HUES6 (cell line): Measurements from ENCODE around the gene SPATA6L.

Source experiments
- H3K27ac ChIP-seq: 2 replicates; pipeline ENCODE4 v1.7.0; 2013; ENCODE audit warnings: low read depth, mild to moderate bottlenecking, low read length, inconsistent platforms
- H3K27me3 ChIP-seq: 2 replicates; pipeline ENCODE4 v1.6.1; 2013; ENCODE audit warnings: low read length; ENCODE audit not compliant: control insufficient read depth, insufficient read depth
- H3K36me3 ChIP-seq: 2 replicates; pipeline ENCODE4 v1.6.1; 2013; ENCODE audit warnings: low read length; ENCODE audit not compliant: control insufficient read depth, insufficient read depth
- H3K4me1 ChIP-seq: 2 replicates; pipeline ENCODE4 v1.6.1; 2013; ENCODE audit warnings: low read length; ENCODE audit not compliant: control insufficient read depth, insufficient read depth
- H3K4me3 ChIP-seq: 2 replicates; pipeline ENCODE4 v1.5.1; 2013; ENCODE audit warnings: low read depth, low read length
- H3K9ac ChIP-seq: one replicate; pipeline ENCODE4 v1.6.1; 2013; ENCODE audit warnings: mild to moderate bottlenecking, low read length
- H3K9me3 ChIP-seq: 2 replicates; pipeline ENCODE4 v1.6.1; 2013; ENCODE audit warnings: low read depth, low read length; ENCODE audit not compliant: control insufficient read depth, insufficient read depth

SPATA6L gene

DNA sequence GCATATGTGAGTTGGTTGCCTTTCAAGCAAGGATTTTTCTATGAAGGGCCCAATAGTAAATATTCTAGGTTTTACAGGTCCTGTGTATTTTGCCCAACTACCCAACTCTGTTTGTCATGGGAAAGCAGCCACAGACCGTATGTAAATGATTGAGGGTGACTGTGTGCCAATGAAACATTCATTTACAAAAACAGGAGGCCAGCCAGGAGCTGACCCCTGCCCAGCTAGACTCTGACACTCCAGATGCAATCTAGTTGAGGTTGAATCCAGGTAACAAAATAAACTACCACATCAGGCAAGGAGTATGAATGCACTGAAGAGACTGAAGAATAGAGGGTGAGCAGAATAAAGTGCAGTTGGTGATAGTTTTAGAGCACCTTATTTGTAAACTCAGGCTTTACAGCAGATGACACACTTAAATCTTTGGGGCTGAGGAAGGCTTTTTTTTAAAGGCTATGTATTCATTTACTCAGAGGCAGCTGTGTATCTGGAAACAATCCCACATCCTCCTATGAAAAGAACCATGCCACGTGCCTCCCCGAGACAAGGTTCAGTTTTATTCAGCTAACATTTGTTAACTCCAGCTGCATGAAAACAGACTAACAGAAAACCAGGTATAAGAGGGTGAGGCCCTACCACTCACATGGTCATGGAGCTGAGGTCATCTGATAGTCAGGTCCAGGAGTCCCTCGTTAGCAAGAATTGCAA lies 115.3 kb downstream of the SPATA6L start:
- H3K4me1 ChIP-seq = peaks cover 5% of the 10 kb centered on the region; the same call in 1 of the 2 replicates
- H3K9ac ChIP-seq = no peak overlapping the region
- no peaks in the 10 kb centered on the region for H3K36me3 ChIP-seq
- no peaks in the 10 kb centered on the region for H3K9me3 ChIP-seq
- no peaks in the 10 kb centered on the region for H3K27me3 ChIP-seq
- H3K27ac ChIP-seq = no peak overlapping the region
- no peak overlapping the region for H3K4me3 ChIP-seq

- H3K27me3 ChIP-seq = no peaks in the 10 kb centered on the region
- H3K27ac ChIP-seq = no peak overlapping the region
These were observed 116.5 kb downstream of the SPATA6L start for GRCh38 chr9:4549751-4550295.

GRCh38 chr9:4548811-4549725 lies 117.2 kb downstream of the SPATA6L start:
- Histone ChIP-seq H3K9ac (no peak overlapping the region), H3K9me3 (no peaks in the 10 kb centered on the region), H3K4me1 (no peaks in the 10 kb centered on the region), H3K4me3 (no peak overlapping the region), H3K36me3 (no peaks in the 10 kb centered on the region), H3K27ac (no peak overlapping the region), H3K27me3 (no peaks in the 10 kb centered on the region)

More at GRCh38 chr9:4549751-4550295, 116.5 kb downstream of the SPATA6L start:
- Histone ChIP-seq H3K4me1 (no peaks in the 10 kb centered on the region), H3K9ac (no peak overlapping the region), H3K9me3 (no peaks in the 10 kb centered on the region), H3K36me3 (no peaks in the 10 kb centered on the region), H3K4me3 (no peak overlapping the region)
